ENCODE measurements around the gene GLA. TPM values are rescaled to one million over a fixed set of nuclear protein-coding genes. Genes with fewer than 3 reads are reported as not detected.

The GLA gene
- total RNA-seq, 1 experiment from 2014 or later, result 41.9 TPM

GRCh38 chrX:101388604-101389003 lies 19.1 kb downstream of the GLA start:
- no peaks in the 10 kb centered on the region; the same call in 1 of the 2 replicates for H3K4me1 ChIP-seq (ENCODE audit: insufficient read depth, low read length)
- no peak overlapping the region for H3K9ac ChIP-seq (ENCODE audit: extremely low read depth, insufficient read length, low read length)
- no peak overlapping the region for H2BK15ac ChIP-seq (ENCODE audit: low read depth, low read length)
- no peak overlapping the region for H2BK12ac ChIP-seq (ENCODE audit: insufficient read length, low read depth, low read length)
- no peak overlapping the region for H3K18ac ChIP-seq (ENCODE audit: insufficient read length, low read depth, low read length)
- no peak overlapping the region for H3K14ac ChIP-seq (ENCODE audit: insufficient read depth, low read length)
- no peak overlapping the region for H2BK20ac ChIP-seq (ENCODE audit: low read depth, low read length, poor library complexity, severe bottlenecking)
- H2AFZ ChIP-seq (ENCODE audit: low read length), result no peak overlapping the region
- no peak overlapping the region for H3K23ac ChIP-seq (ENCODE audit: insufficient read length, low read depth, low read length)
- no peak overlapping the region for H3K4ac ChIP-seq (ENCODE audit: low read depth, low read length)
- H3K27me3 ChIP-seq (ENCODE audit: insufficient read depth, low read length), result no peaks in the 10 kb centered on the region
- H3K36me3 Mint-ChIP-seq (ENCODE audit: insufficient read depth in 1 of 3, low read depth in 3 of 3), result peaks cover 24 to 28% (median 26%) of the 10 kb centered on the region in 3 experiments
- DNase-seq, result no peak
- H3T11ph ChIP-seq (ENCODE audit: low read length), result no peak overlapping the region
- H4K5ac ChIP-seq (ENCODE audit: insufficient read length, low read depth, low read length), result no peak overlapping the region
- H3K27ac Mint-ChIP-seq, result no peak overlapping the region
- no peaks in the 10 kb centered on the region for H3K79me1 ChIP-seq (ENCODE audit: insufficient read depth, low read depth, low read length, poor library complexity, severe bottlenecking)
- TF ChIP-seq CTCF (conservative IDR thresholded peaks at IDR 0.05), result no peak
- H3K23me2 ChIP-seq (ENCODE audit: insufficient read length, low read depth, low read length, poor library complexity, severe bottlenecking), result no peaks in the 10 kb centered on the region
- H4K20me1 ChIP-seq (ENCODE audit: control insufficient read depth, insufficient read depth, insufficient read length), result no peaks in the 10 kb centered on the region
- no peak overlapping the region for H4K8ac ChIP-seq (replicated peaks; ENCODE audit: insufficient read length, low read depth, low read length)
- peaks cover 59% of the 10 kb centered on the region in 2 experiments for H3K9me3 Mint-ChIP-seq
- H2BK5ac ChIP-seq (ENCODE audit: insufficient read length, low read length), result no peak overlapping the region
- peaks cover 10 to 17% of the 10 kb centered on the region in 2 experiments for H3K4me1 Mint-ChIP-seq
- H4K91ac ChIP-seq (ENCODE audit: insufficient read length, low read depth, low read length), result no peak overlapping the region
- H2BK120ac ChIP-seq (ENCODE audit: low read depth, low read length, poor library complexity, severe bottlenecking), result no peak overlapping the region
- H3K79me2 ChIP-seq (ENCODE audit: insufficient read depth, low read length), result no peaks in the 10 kb centered on the region
- peaks cover 47% of the 10 kb centered on the region for H3K9me3 ChIP-seq (ENCODE audit: control insufficient read depth, low read depth, low read length)
- H3K56ac ChIP-seq (ENCODE audit: insufficient read length, low read depth, low read length), result no peak overlapping the region
- H3K27ac ChIP-seq (ENCODE audit: insufficient read length, low read depth, low read length), result no peak overlapping the region
- no peaks in the 10 kb centered on the region; the same call in 1 of the 2 replicates for H3K27me3 Mint-ChIP-seq (ENCODE audit: low read depth)
- no peak overlapping the region for H3K4me2 ChIP-seq (ENCODE audit: insufficient read depth, insufficient read length, low read length)
- H2AK5ac ChIP-seq (ENCODE audit: insufficient read length, low read length), result no peak overlapping the region
- H3K4me3 Mint-ChIP-seq, result no peak overlapping the region
- no CpG with 5 or more reads among the region's 3 CpGs for WGBS (ENCODE audit: extremely low coverage, insufficient read length, low lambda C conversion rate)

All from H9 (cell line).